GM23338 (cell line): Measurements from ENCODE around the gene AOPEP. TPM values are rescaled to one million over a fixed set of nuclear protein-coding genes. Genes with fewer than 3 reads are reported as not detected.

Experiments used
- ATAC-seq: fragments of 200-7000 bp; cut with Tn5 transposase; 3 replicates; pipeline ENCODE4 v1.9.1; 2020
- DNase-seq: peaks from one replicate; pipeline ENCODE4 v3.0.0-alpha.2; 2015; ENCODE audit warnings: low spot score
- H2AFZ ChIP-seq: fragments of 200-600 bp; sonication (generic); 2 replicates; pipeline ENCODE4 v1.8.0; 2016; ENCODE audit warnings: antibody characterized with exemption, mild to moderate bottlenecking, moderate library complexity
- H3F3A ChIP-seq: fragments of 200-600 bp; sonication (generic); replicated peaks from 2 replicates; pipeline ENCODE4 v1.8.0; 2017; ENCODE audit warnings: antibody characterized with exemption, mixed run types, low read depth
- H3K27ac ChIP-seq: fragments of 200-600 bp; sonication (generic); 2 replicates; pipeline ENCODE4 v1.6.1; 2016; ENCODE audit warnings: low read depth
- H3K27me3 ChIP-seq: fragments of 200-600 bp; sonication (generic); 2 replicates; pipeline ENCODE4 v1.8.0; 2016; ENCODE audit warnings: mild to moderate bottlenecking, mixed run types, moderate library complexity; ENCODE audit not compliant: insufficient read depth
- H3K36me3 ChIP-seq: fragments of 200-600 bp; sonication (generic); 2 replicates; pipeline ENCODE4 v1.8.0; 2016; ENCODE audit warnings: mild to moderate bottlenecking; ENCODE audit not compliant: insufficient read depth
- H3K4me1 ChIP-seq: fragments of 200-600 bp; sonication (generic); 2 replicates; pipeline ENCODE4 v1.8.0; 2016; ENCODE audit warnings: mild to moderate bottlenecking, moderate library complexity; ENCODE audit not compliant: insufficient read depth
- H3K4me2 ChIP-seq: fragments of 200-600 bp; sonication (generic); 2 replicates; pipeline ENCODE4 v1.7.1; 2017; ENCODE audit warnings: mixed run types
- H3K4me3 ChIP-seq: fragments of 200-600 bp; sonication (generic); 2 replicates; pipeline ENCODE4 v1.6.1; 2016; ENCODE audit warnings: mixed run types
- H3K79me2 ChIP-seq: fragments of 200-600 bp; sonication (generic); replicated peaks from 2 replicates; pipeline ENCODE4 v1.8.0; 2017; ENCODE audit warnings: mild to moderate bottlenecking; ENCODE audit not compliant: insufficient read depth
- H3K9me2 ChIP-seq: fragments of 200-600 bp; sonication (generic); 2 replicates; pipeline ENCODE4 v1.8.0; 2017; ENCODE audit not compliant: insufficient read depth
- H4K20me1 ChIP-seq: fragments of 200-600 bp; sonication (generic); replicated peaks from 2 replicates; pipeline ENCODE4 v1.8.0; 2017; ENCODE audit warnings: mild to moderate bottlenecking; ENCODE audit not compliant: insufficient read depth
- H3K27ac Mint-ChIP-seq: 2 replicates; pipeline ENCODE4 v1.8.0; 2020; ENCODE audit warnings: inconsistent platforms, mild to moderate bottlenecking, moderate library complexity, mixed read lengths
- H3K27me3 Mint-ChIP-seq: 3 replicates; pipeline ENCODE4 v1.8.0; 2022; ENCODE audit warnings: low read depth, mild to moderate bottlenecking, moderate library complexity, mixed read lengths, inconsistent platforms; ENCODE audit not compliant: insufficient read depth, poor library complexity
- H3K36me3 Mint-ChIP-seq: 3 replicates; pipeline ENCODE4 v1.8.0; 2021; ENCODE audit warnings: low read depth, mild to moderate bottlenecking, inconsistent platforms, moderate library complexity, mixed read lengths
- H3K4me1 Mint-ChIP-seq: 3 replicates; pipeline ENCODE4 v1.8.0; 2020; ENCODE audit warnings: mild to moderate bottlenecking, inconsistent platforms, mixed read lengths
- H3K4me3 Mint-ChIP-seq: 3 replicates; pipeline ENCODE4 v1.8.0; 2021; ENCODE audit warnings: moderate library complexity, mild to moderate bottlenecking, inconsistent platforms, mixed read lengths
- H3K9me3 Mint-ChIP-seq: 3 replicates; pipeline ENCODE4 v1.8.0; 2020; ENCODE audit warnings: moderate library complexity, mild to moderate bottlenecking, inconsistent platforms, mixed read lengths
- CTCF ChIP-seq, 2 experiments: fragments of 200-600 bp in 1 of 2; sonication (generic) in 1 of 2; conservative IDR thresholded peaks; 2 replicates each; pipeline versions ENCODE4 v1.5.1 to v1.6.1; 2016 to 2017; ENCODE audit warnings: antibody characterized with exemption in 2 of 2, low read depth in 2 of 2, mild to moderate bottlenecking in 2 of 2, moderate library complexity in 1 of 2
- ETS1 ChIP-seq: IDR thresholded peaks from 2 replicates; pipeline ENCODE4 v1.6.1; 2016; ENCODE audit warnings: antibody characterized with exemption
- EZH2 ChIP-seq: fragments of 200-600 bp; sonication (generic); IDR thresholded peaks from one replicate; pipeline ENCODE4 v1.8.0; 2017; ENCODE audit warnings: antibody characterized with exemption, mild to moderate bottlenecking, low read depth; ENCODE audit not compliant: unreplicated experiment
- EZH2phosphoT487 ChIP-seq: fragments of 200-600 bp; sonication (generic); IDR thresholded peaks from one replicate; pipeline ENCODE4 v1.8.1; 2018; ENCODE audit warnings: antibody characterized with exemption; ENCODE audit not compliant: unreplicated experiment
- NANOG ChIP-seq: IDR thresholded peaks from 2 replicates; pipeline ENCODE4 v1.6.1; 2016; ENCODE audit warnings: antibody characterized with exemption, borderline replicate concordance
- POLR2AphosphoS5 ChIP-seq: IDR thresholded peaks from 2 replicates; pipeline ENCODE4 v1.6.1; 2016; ENCODE audit warnings: antibody characterized with exemption, low read depth
- REST ChIP-seq: IDR thresholded peaks from one replicate; pipeline ENCODE4 v1.6.1; 2018; ENCODE audit warnings: antibody characterized with exemption; ENCODE audit not compliant: unreplicated experiment
- STAT1 ChIP-seq: IDR thresholded peaks from one replicate; pipeline ENCODE4 v1.6.1; 2016; ENCODE audit warnings: antibody characterized with exemption; ENCODE audit not compliant: unreplicated experiment
- ZNF114 ChIP-seq: fragments of 250-450 bp; sonication (Bioruptor Pico); IDR thresholded peaks from 2 replicates; pipeline ENCODE4 v1.5.0; 2020; ENCODE audit warnings: mild to moderate bottlenecking, moderate library complexity
- ZNF331 ChIP-seq: fragments of 250-450 bp; sonication (Bioruptor Pico); IDR thresholded peaks from 2 replicates; pipeline ENCODE4 v1.5.0; 2020; ENCODE audit warnings: low read depth, mild to moderate bottlenecking, moderate library complexity
- ZNF462 ChIP-seq: fragments of 250-450 bp; sonication (Bioruptor Pico); IDR thresholded peaks from 2 replicates; pipeline ENCODE4 v1.5.0; 2020; ENCODE audit warnings: mild to moderate bottlenecking, moderate library complexity
- polyA plus RNA-seq: library from polyadenylated mRNA; unstranded; fragments of >200 nt; fragmentation: Nextera tagmentation; extraction: Ambion mirVana; gene quantifications from 2 replicates; pipeline ENCODE4 v1.2.1, GENCODE V29; 2016
- total RNA-seq: library from RNA; depleted of rRNA; stranded (reverse); fragments of >200 nt; shearing (Covaris generic); gene quantifications from 2 replicates; pipeline ENCODE4 v1.2.3, GENCODE V29; 2014

Gene AOPEP
- total and polyA plus RNA-seq, 2 experiments from 2014 or later, result 7.0 to 16.5 TPM

GRCh38 chr9:94802251-94802650 is 75.8 kb downstream of the AOPEP start:
- H3K27ac ChIP-seq, result no peak overlapping the region
- H3K79me2 ChIP-seq, result no peaks in the 10 kb centered on the region; the same call in 1 of the 2 replicates
- H3K4me3 ChIP-seq, result no peak overlapping the region
- Mint-ChIP-seq H3K4me1 (peaks cover 13% of the 10 kb centered on the region; the same call in 2 of the 3 replicates), H3K36me3 (no peaks in the 10 kb centered on the region), H3K27me3 (no peaks in the 10 kb centered on the region), H3K9me3 (no peaks in the 10 kb centered on the region), H3K4me3 (no peak overlapping the region), H3K27ac (no peak overlapping the region)
- no peak overlapping the region for H2AFZ ChIP-seq
- no peaks in the 10 kb centered on the region for H3F3A ChIP-seq
- DNase-seq, result no peak
- no peak overlapping the region for H3K4me2 ChIP-seq
- no peaks in the 10 kb centered on the region for H3K27me3 ChIP-seq
- H3K4me1 ChIP-seq, result no peaks in the 10 kb centered on the region
- TF ChIP-seq ZNF114 (CRISPR knock-in tag) (no peak), EZH2phosphoT487 (no peak), CTCF (conservative IDR thresholded peaks at IDR 0.05; ENCODE audit: low read depth in 2 of 2) (no peak), NANOG (no peak), REST (no peak), ETS1 (no peak), POLR2AphosphoS5 (no peak), ZNF462 (CRISPR knock-in tag) (no peak), ZNF331 (CRISPR knock-in tag) (no peak), EZH2 (no peak), STAT1 (no peak)
- no peaks in the 10 kb centered on the region for H3K36me3 ChIP-seq
- 0 out of 2 replicates have a peak, but pooled peaks cover 3% of the 10 kb centered on the region for H4K20me1 ChIP-seq
- no peak for ATAC-seq
- no peaks in the 10 kb centered on the region for H3K9me2 ChIP-seq
